Measurements from ENCODE around the gene CMC2.

CMC2 gene

GRCh38 chr16:80971819-80972218, 34.9 kb downstream of the CMC2 start:
- DNase-seq: no peak

DNA sequence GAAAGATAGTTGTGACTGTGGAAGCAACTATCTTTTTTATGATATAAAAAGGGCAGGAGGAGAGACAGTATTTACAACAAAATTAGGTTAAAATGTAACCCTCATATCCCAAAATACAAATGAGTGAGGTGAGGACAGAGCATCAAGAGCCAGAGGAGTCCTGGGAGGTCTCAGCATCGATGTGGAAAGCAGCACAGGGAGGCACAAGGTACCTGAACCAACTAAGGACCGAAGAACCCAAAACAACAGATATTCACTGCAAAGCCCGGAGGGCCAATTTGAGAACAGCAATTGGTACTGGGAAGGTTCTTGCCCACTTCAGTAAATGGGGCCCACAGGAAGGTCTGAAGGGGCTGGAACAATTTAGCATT, 37.6 kb downstream of the CMC2 start:
- no peak for DNase-seq

DNA sequence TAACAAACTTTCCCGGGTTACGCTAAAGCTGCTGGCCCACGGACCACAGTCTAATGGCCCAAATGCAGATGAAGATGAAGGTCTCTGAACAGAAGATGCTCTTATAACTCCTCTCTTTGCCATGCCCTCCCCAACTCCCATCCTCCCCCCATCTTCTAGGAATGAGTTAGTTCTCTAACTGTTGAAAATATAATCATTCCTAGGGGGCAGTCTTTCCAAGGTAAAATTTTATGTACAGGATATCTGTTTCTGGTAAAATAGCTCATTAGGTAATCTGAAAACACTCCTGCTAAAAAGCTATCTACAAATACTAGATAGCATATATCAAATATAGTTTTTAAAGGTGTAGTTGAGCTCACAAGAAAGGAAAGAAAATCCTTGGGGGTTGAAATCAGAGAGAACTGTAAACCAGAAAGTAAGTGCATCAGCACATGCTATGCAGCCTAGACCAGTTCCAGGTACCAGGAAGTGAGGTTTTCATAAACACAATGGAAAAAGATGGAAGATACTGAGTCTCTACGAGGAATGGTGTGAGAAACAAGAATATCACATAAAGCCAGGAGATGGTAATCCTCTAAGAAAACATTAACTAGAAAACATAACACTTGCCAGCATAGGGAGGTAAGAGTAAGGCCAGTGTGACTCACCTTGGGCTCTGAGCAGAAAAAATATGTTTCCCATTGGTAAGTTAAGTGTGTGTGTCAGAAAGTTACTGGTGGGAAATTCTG, 38.1 kb downstream of the CMC2 start:
- DNase-seq: no peak

DNA sequence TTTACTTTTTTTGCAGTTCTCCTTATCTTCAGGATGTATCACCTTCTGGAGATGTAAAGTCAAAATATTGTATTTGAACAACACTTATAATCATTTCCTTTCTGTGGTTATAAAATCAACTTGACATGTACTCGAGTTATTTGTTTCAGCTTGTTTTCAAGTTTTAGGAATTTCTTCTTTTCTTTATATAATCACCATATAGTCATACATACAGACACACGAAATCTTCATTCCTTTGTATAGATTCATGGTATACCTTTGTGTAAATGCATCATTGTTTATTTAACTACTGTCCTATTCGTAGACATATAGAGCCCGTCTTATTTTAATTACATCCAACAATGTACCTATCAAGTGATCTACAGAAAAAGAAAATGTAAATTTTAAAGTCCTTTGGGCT, 40.1 kb downstream of the CMC2 start:
- DNase-seq: no peak

DNA sequence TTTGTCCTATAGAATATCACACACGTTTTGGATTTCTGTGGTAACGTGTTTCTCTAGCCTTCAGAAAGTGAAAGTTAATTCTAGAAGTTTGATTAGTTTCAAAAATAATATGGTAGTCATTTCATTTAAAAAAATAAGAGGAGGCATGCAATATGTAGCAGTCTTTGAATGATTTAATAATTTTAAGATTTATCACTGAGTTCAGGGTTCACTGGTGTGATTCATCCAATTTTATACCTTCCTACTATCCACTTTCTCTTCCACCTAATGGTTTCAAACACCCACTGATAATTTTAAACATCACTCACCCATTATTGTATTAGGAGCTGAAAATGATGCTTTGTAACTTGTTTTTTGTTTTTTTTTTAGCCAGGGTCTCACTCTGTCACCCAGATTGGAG, 42.3 kb downstream of the CMC2 start:
- no peak for DNase-seq

- no peak for DNase-seq
Observed at GRCh38 chr16:80962879-80963278, 43.8 kb downstream of the CMC2 start.

DNA sequence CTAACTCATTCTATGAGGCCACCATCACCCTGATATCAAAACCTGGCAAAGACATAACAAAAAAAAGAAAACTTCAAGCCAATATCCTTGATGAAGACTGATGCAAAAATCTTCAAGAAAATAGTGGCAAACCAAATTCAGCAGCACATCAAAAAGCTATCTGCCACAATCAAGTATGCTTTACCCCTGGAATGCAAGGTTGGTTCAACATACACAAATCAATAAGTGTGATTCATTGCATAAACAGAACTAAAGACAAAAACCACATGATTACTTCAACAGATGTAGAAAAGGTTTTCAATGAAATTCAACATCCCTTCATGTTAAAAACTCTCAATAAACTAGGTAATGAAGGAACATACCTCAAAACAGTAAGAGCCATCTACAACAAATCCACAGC, 48.4 kb downstream of the CMC2 start:
- no peak for DNase-seq

DNA sequence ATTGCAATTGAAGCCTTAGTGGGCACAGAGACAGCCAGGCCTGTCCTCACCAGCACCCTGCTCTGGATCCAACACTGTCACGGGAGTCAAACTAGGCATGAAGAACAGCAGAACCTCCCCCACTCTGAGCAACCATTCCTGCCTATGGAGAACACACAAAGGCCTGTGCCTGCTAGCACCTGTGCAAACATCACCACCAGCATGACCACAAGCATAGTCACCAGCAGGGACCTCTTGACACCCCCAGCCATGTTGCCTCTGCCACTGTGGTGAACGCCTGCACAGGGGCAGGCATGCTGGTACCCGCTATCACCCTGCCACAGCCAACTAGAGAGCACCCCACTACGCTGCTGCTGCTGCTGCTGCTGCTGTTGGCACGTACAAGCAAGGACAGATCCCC, 51.7 kb downstream of the CMC2 start:
- DNase-seq: no peak

GRCh38 chr16:80948886-80949493, 57.7 kb downstream of the CMC2 start:
- DNase-seq: peak; percentile 21

DNA sequence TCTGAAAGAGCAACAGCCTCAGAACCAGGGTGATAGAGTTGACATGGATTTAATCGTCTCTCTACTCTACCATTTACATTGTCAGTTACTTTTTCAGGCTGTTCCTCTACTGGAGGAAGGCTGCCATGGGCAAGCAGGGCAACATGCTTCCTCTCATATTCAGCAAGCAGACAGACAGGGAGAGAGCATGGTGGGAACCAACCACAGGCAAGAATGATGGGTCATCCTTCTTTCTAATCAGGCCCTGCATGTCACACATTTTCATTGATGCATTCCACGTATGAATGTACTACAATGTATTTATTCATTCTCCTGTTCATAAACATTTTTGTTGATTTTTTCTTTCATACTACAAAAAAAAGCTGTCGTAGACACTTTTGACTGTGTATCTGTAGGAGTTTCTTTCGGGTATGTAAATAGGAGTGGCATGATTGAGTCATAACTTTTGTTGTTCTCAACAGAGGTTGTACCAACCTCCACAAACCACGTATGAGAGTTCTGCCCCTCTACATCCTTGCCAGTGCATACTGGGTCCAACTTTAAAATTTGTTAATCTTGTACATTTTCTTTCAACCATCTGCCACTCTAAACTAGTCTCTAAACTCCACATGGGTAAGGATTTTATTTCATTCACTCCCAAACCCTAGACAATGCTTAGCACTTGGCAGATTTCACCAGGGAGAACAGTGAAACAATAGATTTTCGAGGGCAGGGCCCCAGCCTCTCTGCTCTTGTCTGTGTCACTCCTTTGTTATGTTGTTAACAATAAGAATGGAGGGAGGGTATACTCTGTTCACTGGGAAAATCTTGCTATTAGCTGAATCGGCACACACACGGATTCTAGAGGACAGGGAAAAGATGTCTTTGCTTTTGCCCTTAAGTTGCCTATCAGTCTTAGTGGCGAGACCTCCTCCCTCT, 58.7 kb downstream of the CMC2 start:
- DNase-seq: no peak

DNA sequence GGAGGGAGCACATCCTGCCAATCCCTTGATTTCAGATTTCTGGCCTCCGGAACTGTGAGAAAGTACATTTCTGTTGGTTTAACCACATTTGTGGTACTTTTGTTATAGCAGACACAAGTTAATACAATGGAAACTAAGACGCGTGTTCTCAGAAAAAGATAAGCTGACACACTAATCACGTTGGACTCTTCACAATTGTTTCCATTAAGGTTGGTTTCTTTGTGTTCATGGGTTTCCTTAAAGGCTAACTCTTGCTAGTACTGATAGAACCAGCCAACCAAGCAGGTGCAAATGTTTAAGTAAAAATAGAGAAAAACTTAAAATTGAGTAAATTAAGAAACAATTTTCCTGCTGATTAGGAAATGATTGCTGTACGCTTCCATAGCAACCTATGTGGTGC, 59.4 kb downstream of the CMC2 start:
- no peak for DNase-seq

- DNase-seq: no peak
Observed at GRCh38 chr16:80946481-80946880, 60.2 kb downstream of the CMC2 start.

DNA sequence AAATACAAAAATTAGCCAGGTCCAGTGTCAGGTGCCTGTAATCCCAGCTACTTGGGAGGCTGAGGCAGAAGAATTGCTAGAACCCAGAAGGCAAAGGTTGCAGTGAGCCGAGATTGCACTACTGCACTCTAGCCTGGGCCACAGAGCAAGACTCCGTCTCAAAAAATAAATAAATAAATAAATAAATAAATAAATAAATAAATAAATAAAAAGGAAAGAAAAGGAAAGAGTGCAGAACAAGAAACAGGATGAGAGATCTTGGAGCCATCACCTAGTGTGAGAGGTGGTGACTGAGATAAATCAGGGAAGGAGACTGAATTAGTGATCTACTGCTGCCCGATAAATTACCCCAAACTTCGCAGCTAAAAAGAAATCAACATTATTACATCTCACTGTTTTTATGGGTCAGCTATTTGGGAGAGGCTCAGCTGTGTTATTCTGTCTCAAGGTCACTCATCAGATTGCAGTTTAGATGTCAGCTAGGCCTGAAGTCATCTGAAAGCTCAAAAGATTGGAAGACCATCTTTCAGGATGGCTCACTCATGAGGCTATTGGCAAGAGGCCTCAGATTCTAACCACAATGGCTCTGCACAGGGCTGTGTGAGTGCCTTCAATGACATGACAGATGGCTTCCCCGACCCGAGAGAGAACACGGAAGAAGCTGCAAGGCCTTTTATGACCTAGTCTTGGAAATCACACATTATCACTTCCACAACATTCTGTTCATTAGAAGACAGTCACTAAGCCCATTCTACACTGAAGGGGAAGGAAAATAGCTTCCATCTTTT, 66.4 kb downstream of the CMC2 start:
- DNase-seq: no peak

DNA sequence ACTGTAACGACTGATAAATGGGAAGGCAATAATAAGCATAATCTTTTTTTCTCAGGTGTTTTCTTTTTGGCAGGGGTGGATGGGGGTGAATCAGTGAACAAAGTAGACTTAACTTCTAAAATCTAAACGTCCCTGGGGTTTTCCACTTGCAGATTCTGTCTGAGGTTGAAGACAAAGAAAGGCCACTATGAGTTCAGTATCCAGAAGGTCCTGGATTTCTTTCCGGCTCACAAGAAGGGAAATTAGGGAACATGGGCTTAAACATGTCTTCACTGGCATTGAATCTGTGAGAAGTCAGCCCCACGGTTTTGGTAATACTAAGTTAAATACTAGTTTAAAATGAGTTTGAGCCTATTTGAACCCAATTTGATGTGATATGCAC, 67.8 kb downstream of the CMC2 start:
- DNase-seq: no peak

DNA sequence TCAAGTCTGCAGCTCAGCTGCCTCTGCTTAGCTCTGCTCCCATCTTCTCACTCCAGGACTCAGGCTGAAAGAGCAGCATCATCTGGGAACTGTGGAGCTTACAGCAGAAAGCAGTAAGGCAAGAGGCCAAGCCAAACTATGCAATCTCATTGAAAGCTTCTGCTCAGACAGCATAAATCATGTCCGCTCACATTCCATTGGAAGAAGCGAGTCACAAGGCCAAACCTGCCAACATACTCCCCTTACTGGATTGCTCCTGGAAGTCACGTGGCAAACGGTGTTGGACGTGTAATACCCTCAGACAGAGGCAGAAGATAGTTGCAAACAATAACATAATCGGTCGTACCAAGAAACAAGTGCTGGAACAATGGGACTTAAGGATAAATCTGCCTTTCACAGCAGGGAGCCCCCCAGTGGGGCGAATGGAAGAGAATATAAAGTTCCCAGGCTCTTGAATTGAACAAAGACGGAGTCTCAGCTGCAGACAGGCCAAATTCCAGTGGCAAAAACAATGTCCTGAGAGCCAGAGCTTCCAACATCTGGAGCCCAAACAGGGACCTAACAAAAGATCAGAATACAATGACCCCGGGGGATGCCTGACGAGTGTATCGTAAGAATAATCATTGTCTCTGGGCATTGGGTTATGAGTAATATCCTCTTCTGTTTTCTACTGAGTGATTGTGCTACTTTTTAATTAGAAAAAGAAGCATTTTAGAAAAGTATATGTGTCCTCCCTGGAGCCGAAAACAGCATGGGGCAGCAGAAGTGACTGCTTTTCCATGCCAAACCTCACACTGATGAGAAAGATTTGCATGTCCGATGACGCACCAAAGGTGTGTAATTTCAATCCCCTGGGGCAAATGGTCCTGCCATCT, 68.4 kb downstream of the CMC2 start:
- no peak for DNase-seq

DNA sequence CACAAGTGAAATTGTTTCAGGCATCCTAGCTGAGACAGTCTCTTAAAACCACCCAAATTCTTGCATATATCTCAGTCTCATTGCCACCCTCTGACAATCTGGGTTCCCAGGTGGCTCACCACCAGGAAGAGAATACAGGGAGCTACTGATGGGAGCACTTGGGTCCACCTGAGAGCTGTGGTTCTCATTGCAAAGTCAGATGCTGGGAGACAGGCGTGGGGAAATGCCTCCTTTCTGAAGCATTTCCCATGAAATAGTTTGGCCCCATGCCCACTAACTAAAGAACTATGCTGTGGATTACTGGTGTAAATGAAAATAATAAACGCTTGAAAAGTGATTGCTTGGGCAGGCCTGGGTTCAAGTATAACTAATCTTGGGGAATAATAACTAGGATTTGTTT, 70.3 kb downstream of the CMC2 start:
- DNase-seq: no peak

DNA sequence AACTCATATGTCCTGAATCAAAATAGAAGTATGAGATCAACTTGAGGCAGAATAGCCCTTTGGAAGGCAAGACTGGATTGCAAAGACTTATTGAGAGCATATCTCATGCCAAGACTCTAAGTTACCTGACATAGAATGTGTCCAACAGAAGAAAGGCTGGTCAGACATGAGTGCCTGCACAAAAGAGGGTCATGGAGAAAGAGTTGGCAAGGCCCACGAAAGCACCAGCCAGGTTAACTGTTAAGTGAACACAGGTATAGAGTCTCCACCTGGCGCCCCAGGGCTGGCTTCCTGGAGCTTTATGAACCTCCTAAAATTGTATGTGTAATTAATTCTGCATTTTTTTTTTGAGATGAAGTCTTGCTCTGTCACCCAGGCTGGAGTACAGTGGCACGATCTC, 71.0 kb downstream of the CMC2 start:
- DNase-seq: no peak

DNA sequence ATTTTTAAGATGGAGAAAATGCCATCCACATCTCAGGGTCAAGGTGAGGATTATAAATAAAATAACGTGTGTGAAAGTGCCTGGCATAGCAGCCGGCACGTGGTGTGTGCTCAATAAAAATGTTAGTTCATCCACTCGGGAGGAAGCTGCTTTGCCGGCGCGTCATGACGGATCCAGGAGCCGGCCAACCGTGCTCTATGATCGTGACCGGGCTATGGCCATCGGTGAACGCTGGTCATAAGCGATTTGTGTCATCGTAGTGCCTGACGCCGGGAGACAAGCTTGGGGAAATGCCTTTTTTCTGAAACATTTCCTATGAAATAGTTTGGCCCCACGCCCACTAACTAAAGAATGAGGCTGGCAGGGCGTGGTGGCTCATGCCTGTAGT, 74.0 kb downstream of the CMC2 start:
- no peak for DNase-seq

- DNase-seq: peak; percentile 12
Observed at GRCh38 chr16:80931801-80932707, 74.6 kb downstream of the CMC2 start.

- peak; percentile 29 for DNase-seq
Observed at GRCh38 chr16:80924372-80924978, 82.2 kb downstream of the CMC2 start.

- no peak for DNase-seq
Observed at GRCh38 chr16:80923356-80923755, 83.3 kb downstream of the CMC2 start.

Data from stimulated activated CD4-positive, alpha-beta T cell treated with anti-CD3 and anti-CD28 coated beads, Interleukin-12 subunit alpha, Interleukin-12 subunit beta, amount 100 ng/mL, for 4 hours (primary cell).